Measurements from ENCODE around the gene UGGT2.
"Not testable (repeated sequence)": the region's sequence is repeated elsewhere in the genome, so short reads cannot be mapped to it uniquely, and the experiment has no call there.

UGGT2 gene

DNA sequence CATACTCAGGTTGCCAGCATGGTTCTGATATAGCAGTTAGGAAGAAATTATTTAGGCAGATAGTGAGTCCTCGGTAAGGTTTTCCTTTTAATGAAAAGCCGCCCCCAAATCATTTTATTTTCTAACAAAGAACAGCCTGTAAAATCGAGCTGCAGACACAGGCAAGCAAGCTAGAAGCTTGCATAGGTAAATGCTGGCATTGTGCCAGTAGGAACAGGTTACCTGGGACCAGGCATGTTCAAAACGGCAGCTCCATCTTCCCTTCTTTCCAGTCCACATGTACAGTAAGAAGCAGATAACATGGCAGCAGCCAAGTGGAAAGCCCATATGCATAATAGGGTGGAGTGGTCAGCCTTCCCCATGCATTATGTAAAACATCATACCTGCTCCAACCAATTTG lies 71.1 kb downstream of the UGGT2 start:
- no peak for DNase-seq (ENCODE audit: low read depth, low spot score)

DNA sequence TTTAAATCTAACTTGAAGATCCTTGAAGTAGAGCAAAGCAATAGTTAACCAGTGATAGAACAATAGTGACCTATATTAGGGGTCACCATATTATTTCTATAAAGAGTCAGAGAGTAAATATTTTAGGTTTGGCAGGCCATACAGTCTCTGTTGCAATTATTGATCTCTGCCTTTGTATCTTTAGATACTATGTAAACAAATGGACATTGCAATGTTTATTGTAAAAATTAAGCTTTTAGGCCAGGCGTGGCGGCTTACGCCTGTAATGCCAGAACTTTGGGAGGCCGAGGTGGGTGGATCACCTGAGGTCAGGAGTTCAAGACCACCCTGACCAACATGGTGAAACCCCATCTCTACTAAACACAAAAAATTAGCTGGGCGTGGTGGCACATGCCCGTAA lies 80.5 kb downstream of the UGGT2 start:
- DNase-seq (ENCODE audit: low read depth, low spot score), result not testable (repeated sequence)

DNA sequence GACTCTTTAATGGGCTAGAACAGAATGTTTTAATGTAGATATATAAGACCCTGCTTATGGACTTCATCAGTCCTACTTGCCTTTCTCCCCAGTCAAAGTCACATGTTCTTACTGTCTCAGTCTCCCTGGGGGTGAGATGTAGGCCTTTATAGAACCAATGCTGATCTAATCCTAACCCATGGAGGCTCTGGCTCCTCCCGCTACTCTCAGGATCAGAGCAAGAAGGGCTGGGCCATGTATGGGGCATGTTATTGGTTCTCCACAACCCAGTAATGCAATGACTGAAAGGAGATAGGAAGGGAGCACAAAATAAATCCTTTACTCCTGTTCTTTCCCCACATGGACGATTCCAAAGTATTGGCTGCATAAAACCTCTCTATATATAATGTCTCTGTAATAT lies 82.3 kb downstream of the UGGT2 start:
- no peak for DNase-seq (ENCODE audit: low read depth, low spot score)

DNA sequence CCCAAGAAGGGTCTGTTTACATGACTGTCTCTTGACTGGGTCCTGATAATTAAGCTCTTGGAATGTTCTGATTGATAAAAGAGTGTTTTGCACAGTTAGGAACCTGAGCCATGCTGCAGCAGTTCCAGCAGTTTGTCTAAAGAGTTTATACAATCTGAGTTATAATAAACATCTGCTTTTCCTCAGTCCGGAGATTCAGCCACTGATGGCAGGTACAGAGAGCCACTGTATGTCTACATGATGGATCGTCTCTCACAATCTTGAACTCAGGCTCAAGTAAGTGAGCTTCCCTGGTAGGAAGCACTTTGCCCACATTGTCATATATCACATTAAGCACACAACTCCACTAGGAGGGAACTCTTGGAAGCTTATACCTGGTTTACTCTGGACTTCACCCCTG lies 84.3 kb downstream of the UGGT2 start:
- DNase-seq (ENCODE audit: low read depth, low spot score), result no peak

DNA sequence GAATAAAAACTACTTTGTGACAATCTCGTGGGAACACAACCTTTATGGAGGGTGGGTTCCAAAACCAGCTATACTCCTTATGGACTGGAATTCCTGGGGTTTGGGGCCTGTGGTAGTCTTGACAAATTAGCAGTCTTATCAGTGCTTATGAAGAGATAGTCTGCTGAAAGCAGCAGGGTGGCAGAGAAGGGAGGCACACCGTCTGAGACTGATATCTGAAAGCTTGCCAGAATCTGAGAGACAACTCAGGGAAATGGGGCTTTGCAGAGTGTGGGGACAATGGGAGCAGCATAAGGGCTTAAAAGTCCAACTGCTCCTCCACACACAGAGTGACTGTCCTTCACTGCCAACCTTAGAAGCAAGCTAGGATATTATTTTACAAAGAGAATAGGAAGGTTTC lies 95.9 kb downstream of the UGGT2 start:
- DNase-seq (ENCODE audit: low read depth, low spot score), result no peak

DNA sequence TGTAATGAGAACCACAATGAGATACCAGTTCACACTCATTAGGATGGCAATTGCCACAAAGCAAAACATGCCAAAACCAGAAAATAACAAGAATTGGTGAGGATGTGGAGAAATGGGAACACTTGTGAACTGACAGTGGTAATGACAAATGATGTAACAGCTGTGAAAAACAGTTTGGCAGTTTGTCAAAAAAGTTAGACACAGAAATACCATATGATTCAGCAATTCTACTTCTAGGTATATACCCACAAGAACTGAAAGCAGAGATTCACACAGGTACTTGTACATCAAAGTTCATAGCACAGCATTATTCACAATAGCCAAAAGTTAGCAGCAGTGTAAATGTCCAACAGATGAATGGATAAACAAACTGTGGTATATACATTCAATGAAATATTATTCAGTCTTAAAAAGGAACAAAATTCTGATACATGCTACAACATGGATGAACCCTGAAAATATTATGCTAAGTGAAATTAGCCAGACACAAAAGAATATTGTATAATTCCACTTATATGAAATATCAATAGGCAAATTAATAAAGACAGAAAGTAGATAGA lies 96.5 kb downstream of the UGGT2 start:
- no peak for DNase-seq (ENCODE audit: low read depth, low spot score)

DNA sequence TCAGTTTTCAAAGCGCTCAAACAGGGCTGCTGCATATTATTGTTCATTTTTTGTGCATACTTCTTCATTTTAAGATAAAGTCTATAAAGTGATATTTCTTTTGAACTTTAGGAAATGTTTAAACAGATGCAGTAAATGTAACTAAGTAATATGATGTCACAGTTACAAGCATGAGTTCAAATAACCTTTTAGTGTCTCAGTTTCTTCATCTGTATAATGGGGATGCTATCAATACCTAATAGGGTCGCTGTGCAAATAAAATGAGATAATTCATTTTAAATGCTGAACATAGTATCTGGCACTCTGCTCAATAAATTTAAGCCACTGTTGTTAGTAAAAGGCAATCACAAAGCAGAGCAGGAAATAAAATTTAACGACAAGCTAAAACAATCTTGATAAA lies 97.5 kb downstream of the UGGT2 start:
- DNase-seq (ENCODE audit: low read depth, low spot score), result no peak

DNA sequence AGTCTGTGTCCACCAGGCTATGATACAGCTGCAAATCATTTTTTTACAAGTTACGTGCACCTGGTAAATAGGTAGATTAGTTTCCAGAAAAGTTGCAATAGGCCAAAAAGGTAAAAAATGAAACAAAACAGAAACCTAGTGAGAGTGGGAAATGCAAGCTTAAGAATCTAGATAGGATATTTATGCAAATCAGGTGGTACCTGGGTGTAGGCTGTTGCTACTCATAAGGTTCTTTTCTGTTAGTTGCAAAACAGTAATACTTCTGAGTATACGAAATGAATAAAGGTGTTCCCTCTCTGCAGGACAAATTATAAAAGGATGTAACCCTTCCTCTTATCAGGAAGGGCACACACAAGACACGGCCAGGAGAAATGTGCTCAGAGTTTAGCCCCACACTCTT lies 97.9 kb downstream of the UGGT2 start:
- DNase-seq (ENCODE audit: low read depth, low spot score), result no peak

DNA sequence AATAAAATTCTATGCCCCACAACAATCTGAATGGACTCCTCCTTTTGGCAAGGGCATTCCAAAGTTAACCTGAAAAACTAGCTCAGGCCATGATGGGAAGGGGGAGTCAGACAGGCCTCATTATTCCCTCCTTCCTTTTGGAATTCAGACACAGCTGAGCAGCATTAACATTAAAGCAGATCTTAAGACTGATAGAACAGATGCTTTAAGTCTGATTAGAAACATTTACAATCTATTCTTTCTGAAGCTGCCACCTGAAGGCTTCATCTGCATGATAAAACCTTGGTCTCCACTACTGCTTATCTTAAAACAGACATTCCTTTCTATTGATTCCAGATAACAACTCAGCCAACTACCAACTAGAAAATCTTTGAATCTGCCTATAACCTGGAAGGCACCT lies 98.9 kb downstream of the UGGT2 start:
- DNase-seq (ENCODE audit: low read depth, low spot score), result no peak

DNA sequence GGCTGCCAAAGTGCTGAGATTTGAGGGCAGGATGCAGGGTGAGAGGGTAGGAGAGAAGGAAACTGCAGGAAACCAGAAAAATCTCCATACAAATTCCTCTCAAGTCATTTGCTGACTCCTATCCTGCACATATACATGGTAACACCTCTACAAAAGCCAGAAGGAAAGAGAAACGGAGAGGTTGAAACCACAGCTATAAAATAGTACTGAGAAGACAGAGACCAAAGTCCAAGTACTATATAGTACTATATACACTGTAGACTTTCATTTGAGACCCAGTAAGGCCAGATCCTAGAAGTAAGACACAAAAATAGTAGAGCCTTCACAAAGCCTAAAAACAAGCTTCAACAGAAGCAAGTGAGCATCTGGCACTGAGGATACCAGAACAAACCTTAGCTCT lies 103.1 kb downstream of the UGGT2 start:
- DNase-seq (ENCODE audit: low read depth, low spot score), result no peak

DNA sequence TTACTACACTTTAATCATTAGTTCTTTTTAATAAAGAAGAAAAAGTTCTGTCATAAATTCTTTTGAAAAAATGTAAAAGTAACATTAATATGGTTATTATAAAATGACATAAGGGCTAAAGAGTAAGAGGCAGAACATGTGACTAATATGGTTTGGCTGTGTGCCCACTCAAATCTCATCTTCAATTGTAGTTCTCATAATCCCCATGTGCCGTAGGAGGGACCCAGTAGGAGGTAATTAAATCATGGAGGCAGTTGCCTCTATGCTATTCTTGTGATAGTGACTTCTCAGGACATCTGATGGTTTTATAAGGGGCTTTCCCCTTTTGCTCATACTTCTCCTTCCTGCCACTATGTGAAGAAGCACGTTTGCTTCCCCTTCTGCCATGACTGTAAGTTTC lies 104.5 kb downstream of the UGGT2 start:
- DNase-seq (ENCODE audit: low read depth, low spot score), result no peak

DNA sequence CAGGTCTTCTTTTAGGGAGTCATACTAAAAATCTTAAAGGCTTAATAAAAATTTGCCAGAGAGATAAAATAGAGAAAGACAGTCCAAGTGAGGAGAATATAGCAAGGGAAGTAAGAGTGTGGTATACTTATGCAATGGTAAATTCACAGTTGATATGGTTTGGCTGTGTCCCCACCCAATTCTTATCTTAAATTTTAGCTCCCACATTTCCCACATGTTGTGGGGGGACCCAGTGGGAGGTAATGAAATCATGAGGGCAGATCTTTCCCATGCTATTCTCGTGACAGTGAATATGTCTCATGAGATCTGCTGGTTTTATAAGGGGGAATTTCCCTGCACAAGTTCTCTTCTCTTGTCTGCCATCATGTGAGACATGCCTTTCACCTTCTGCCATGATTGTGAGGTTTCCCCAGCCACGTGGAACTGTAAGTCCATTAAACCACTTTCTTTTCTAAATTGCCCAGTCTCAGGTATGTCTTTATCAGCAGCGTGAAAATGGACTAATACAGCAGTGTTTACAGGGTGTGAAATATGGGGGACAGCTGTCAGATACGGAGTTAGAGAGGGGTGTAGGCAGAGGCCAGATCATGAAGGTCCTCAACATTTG lies 115.4 kb downstream of the UGGT2 start:
- no peak for DNase-seq (ENCODE audit: low read depth, low spot score)

DNA sequence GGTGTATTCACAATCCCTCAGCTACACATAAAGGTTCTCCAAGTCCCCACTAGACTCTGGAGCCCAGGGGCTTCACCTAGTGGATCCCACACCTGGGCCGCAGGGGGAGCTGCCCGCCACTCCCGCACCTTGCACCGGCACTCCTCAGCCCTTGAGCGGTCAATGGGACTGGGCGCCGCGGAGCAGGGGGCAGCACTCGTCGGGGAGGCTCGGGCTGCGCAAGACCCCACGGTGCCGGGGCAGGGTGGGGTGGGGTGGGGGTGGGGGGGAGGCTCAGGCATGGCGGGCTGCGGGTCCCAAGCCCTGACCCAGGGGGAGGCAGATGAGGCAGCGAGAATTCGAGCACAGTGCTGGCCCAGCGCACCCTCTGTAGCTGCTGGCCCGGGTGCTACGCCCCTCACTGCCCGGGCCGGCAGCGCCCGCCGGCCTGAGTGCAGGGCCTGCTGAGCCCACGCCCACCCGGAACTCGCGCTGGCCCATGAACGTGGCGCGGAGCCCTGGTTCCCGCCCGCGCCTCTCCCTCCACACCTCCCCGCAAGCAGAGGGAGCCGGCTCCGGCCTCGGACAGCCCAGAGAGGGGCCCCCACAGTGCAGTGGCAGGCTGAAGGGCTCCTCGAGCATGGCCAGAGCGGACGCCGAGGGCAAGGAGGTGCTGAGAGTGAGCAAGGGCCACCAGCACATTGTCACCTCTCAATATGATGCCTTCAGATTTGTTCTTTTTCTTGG lies 121.7 kb downstream of the UGGT2 start:
- DNase-seq (ENCODE audit: low read depth, low spot score), result no peak

DNA sequence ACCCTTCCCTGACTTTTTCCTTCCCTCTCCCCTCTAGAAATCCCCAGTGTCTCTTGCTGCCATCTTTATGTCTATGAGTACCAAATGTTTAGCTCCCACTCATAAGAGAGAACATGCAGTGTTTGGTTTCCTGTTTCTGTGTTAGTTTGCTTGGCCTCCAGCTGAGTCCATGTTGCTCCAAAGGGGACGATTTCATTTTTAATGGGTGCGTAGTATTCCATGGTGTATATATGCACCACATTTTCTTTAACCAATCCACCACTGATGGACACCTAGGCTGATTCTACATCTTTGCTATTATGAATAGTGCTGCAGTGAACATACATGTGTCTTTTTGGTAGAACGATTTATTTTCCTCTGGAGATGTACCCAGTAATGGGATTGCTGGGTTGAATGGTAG lies 123.8 kb downstream of the UGGT2 start:
- no peak for DNase-seq (ENCODE audit: low read depth, low spot score)

DNA sequence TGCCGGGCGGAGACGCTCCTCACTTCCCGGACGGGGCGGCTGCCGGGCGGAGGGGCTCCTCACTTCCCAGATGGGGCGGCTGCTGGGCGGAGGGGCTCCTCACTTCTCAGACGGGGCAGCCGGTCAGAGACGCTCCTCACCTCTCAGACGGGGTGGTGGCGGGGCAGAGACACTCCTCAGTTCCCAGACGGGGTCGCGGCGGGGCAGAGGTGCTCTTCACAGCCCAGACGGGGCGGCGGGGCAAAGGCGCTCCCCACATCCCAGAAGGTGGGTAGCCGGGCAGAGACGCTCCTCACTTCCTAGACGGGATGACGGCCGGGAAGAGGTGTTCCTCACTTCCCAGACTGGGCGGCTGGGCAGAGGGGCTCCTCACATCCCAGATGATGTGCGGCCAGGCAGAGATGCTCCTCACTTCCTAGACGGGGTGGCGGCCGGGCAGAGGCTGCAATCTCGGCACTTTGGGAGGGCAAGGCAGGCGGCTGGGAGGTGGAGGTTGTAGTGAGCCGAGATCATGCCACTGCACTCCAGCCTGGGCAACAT lies 124.8 kb downstream of the UGGT2 start:
- DNase-seq (ENCODE audit: low read depth, low spot score), result not testable (repeated sequence)

DNA sequence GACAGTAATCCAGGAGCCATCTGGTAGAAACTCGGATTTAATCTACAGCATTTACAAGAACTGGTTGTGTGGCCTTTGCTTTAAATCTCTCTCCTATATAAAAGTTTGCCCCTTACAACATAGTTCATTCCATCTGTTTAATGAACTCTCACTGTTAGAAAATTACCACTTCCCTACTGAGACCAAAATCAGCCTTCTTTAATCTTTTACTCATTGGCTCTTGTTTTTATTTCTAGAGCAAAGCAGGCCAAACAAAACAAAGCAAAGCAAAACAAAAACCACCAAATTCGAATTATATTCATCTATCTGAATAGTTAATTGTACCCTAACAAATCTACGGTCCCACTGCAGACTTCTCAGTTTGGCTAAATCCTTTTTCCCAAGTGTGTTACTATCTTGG lies 127.0 kb downstream of the UGGT2 start:
- no peak for DNase-seq (ENCODE audit: low read depth, low spot score)

DNA sequence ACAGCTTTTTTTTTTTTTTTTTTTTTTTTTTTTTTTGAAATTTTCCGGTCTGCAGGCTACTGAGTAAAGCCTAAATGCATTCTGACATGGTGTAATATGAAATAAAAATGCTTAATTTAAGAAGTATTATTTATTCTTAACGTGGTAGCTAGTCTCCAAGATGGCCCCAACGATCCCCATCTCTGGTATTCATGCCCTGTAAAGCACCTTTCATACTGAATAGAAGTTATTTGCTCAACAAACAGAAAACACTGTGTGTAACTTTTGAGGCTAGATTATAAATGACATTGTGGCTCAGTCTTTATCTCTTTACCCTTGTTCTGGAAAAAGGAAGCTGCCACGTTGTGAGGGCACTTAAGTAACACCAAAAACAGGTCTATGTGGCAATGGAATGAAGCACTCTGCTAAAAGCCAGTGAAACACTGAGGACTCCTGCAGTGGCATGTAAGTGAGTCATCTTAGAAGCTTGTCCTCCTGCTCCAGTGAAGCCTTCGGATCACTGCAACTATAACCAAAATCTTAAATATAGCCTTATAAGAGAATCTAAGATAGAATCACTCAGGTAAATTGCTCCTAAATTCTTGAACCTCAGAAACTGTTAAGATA lies 128.7 kb downstream of the UGGT2 start:
- DNase-seq (ENCODE audit: low read depth, low spot score), result no peak

DNA sequence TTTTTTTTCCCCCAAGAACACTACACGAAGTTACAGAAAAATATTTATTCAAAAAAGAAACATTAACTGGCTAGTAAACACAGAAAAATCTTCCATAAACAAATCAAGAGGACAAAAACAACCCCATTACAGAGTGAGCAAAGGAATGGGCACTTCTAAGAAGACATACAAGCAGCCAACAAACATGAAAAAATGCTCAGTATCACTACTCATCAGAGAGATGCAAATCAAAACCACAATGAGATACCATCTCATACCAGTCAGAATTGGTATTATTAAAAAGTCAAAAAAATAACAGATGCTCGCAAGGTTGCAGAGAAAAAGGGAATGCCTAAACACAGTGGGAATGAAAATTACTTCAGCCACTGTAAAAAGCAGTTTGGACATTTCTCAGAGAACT lies 131.7 kb downstream of the UGGT2 start:
- no peak for DNase-seq (ENCODE audit: low read depth, low spot score)

DNA sequence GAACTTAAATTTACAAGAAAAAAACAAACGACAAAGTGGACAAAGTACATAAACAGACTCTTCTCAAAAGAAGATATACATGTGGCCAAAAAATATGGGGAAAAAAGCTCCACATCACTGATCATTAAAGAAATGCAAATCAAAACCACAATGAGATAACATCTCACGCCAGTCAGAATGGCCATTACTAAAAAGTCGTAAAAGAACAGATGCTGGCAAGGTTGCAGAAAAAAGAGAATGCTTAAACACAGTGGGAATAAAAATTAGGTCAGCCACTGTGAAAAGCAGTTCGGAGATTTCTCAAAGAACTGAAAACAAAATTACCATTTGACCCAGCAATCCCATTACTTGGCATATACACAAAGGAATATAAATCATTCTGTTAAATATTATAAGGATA lies 132.7 kb downstream of the UGGT2 start:
- DNase-seq (ENCODE audit: low read depth, low spot score), result no peak

DNA sequence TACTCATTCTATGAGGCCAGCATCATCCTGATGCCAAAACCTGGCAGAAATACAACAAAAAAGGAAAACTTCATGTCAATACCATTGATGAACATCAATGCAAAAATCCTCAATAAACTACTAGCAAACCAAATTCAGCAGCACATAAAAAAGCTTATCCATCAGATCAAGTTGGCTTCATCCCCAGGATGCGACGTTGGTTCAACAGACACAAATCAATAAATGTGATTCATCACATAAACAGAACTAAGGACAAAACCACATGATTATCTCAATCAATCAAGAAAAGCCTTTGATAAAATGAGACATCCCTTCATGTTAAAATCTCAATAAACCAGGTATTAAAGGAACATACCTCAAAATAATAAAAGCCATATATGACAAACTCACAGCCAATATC lies 134.3 kb downstream of the UGGT2 start:
- DNase-seq (ENCODE audit: low read depth, low spot score), result no peak

DNA sequence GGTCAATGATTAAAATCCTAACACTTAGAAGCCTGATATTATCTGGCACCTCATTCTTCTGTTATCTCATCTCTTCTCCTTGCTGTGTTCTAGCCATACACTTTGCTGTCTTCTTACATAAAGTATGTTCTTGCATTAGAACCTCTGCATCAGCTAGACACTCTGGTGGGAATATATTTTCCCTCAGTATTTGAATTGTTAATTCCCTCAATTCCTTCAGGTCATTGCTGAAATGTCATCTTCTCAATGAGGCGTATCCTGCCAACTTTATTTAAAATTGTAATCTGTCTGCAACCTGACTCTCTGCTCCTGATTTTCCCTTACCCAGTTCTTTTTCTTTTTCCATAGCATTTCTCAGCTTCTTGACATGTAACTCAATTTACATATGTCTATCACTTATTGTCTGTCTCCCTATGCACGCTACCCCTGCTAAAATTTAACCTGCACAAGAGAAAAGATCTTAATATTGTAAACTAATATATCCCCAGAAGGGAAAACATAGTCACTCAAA lies 138.2 kb downstream of the UGGT2 start:
- DNase-seq (ENCODE audit: low read depth, low spot score), result no peak

DNA sequence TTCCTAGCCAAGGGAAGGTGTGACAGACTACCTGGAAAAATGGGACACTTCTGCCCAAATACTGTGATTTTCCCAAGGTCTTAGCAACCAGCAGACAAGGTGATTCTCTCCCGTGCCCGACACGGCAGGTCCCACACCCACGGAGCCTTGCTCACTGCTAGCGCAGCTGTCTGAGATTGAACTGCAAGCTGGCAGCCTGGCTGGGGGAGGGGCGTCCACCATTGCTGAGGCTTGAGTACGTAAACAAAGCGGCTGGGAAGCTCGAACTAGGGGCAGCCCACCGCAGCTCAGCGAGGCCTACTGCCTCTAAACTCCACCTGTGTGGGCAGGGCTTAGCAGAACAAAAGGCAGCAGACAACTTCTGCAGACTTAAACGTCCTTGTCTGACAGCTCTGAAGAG lies 146.2 kb downstream of the UGGT2 start:
- no peak for DNase-seq (ENCODE audit: low read depth, low spot score)

DNA sequence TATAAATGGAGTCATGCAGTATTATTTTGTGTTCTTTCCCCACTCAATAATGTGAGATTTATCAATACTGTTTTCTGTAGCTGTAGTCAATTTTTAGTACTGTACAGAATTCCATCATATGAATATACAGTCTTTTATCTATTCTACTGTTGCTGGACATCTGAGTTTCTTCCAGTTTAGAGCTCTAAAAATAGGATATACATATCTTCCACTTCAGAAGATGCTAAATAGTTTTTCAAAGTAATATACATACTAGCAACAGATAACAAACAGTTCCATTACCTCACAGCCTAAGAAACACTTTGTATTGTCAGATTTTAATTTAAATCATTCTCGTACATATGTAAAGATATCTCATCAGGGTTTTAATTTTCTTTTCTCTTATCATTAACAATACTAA lies 149.6 kb downstream of the UGGT2 start:
- DNase-seq (ENCODE audit: low read depth, low spot score), result no peak
